Right lobe of liver (tissue), 6 donors: ENCODE results near the gene LANCL3. TPM values are rescaled to one million over a fixed set of nuclear protein-coding genes. Genes with fewer than 3 reads are reported as not detected.
A peak's percentile ranks its signal among the peaks of the same experiment; 100 is the strongest.
"Not testable (repeated sequence)": the region's sequence is repeated elsewhere in the genome, so short reads cannot be mapped to it uniquely, and the experiment has no call there.

ENCODE experiments used
- ATAC-seq, 4 donors: fragments of 200-7000 bp; cut with Tn5 transposase; one replicate each; pipeline ENCODE4 v1.9.1; 2020; ENCODE audit warnings: mild to moderate bottlenecking in 4 of 4, moderate library complexity in 4 of 4
- DNase-seq, 3 donors: peaks; one replicate each; pipeline ENCODE4 v3.0.0-alpha.2; 2020
- H3K27ac ChIP-seq, 3 donors: fragments of 200-600 bp; one replicate each; pipeline ENCODE4 v1.8.0; 2022
- H3K27me3 ChIP-seq, 2 donors: fragments of 200-600 bp; one replicate each; pipeline ENCODE4 v1.8.0; 2022
- H3K36me3 ChIP-seq, 4 donors: fragments of 200-600 bp; sonication (generic) in 1 of 4; one replicate each; pipeline versions ENCODE4 v1.5.1 to v1.8.0; 2017 to 2022; ENCODE audit warnings: control low read depth in 1 of 4
- H3K4me1 ChIP-seq, 4 donors: fragments of 200-600 bp; sonication (generic) in 1 of 4; one replicate each; pipeline versions ENCODE4 v1.5.1 to v1.8.0; 2017 to 2022; ENCODE audit warnings: control low read depth in 1 of 4
- H3K4me3 ChIP-seq, 3 donors: fragments of 200-600 bp; one replicate each; pipeline ENCODE4 v1.8.0; 2022
- H3K9me3 ChIP-seq, 4 donors: fragments of 200-600 bp; sonication (generic) in 1 of 4; one replicate each; pipeline versions ENCODE4 v1.5.1 to v1.8.0; 2017 to 2022; ENCODE audit warnings: control low read depth in 1 of 4
- CTCF ChIP-seq, 4 donors: fragments of 200-600 bp in 3 of 4; fragments of 450-650 bp in 1 of 4; IDR thresholded peaks; one replicate each; pipeline versions ENCODE4 v1.5.1 to v1.8.0; 2016 to 2022; ENCODE audit warnings: antibody characterized with exemption in 4 of 4, mild to moderate bottlenecking in 2 of 4
- POLR2A ChIP-seq: fragments of 450-650 bp; IDR thresholded peaks from one replicate; pipeline ENCODE4 v1.6.1; 2017; ENCODE audit warnings: antibody characterized with exemption, mild to moderate bottlenecking
- WGBS: methylation state at CpG from one replicate; pipeline ENCODE4 v1.1.6; 2018; ENCODE audit warnings: low coverage, low lambda C conversion rate; ENCODE audit not compliant: insufficient coverage; ENCODE audit errors: missing lambda C conversion rate; 5-methylcytosine and 5-hydroxymethylcytosine counted together
- intact Hi-C, 2 donors: fragments of 100-400 bp; cut with DNase I; formaldehyde crosslinking; loops; one replicate each; pipeline versions ENCODE4 v1.11.2 to v1.14.1; 2022
- long read RNA-seq: library from polyadenylated mRNA; unstranded; transcript quantifications from one replicate; pipeline ENCODE4 v2.0.0, GENCODE V29; 2019
- total RNA-seq, 6 experiments: library from RNA; depleted of rRNA in 2 of 6; stranded (reverse); fragments of >200 nt in 2 of 6; fragmentation: NEBNext Ultra II Directional in 3 of 6; extraction: Animal tissue kit (Norgen Biotek cat#: 25700) in 3 of 6; gene quantifications; one replicate each; pipeline versions ENCODE4 v1.1.0 to v1.2.4, GENCODE V29; 2016 to 2023
- donor health status: DM: no; HTN: yes; CAD: no.
- donor health status: DM: no; HTN: no; CAD: no.
- donor health status: DM: no; HTN: no; CAD: no.
- donor health status: DM: no; HTN: yes; CAD: no.
- donor health status: DM: no; HTN: yes; CAD: no.

The LANCL3 gene
- total RNA-seq = under 1 TPM in 3 of 6 experiments, not detected in 3; 0.02 to 0.10 (median 0.07) TPM
- long read RNA-seq = 0 reads

- DNase-seq (peak in 2 of 3 donors; percentile 26 to 42), ATAC-seq (peak; percentile 41 to 62 (median 53))
- WGBS = 27% methylated on average over 10 of the region's 68 CpGs
- H3K27ac ChIP-seq, H3K27me3 ChIP-seq, intact Hi-C loops, H3K4me1 ChIP-seq, H3K9me3 ChIP-seq, H3K36me3 ChIP-seq: not testable (repeated sequence)
- peak within 1 kb of the TSS; percentile 1 to 26 (median 16) for H3K4me3 ChIP-seq
Observed at GRCh38 chrX:37571426-37572107, at the start of gene LANCL3. Gene LANCL3, plus strand, starts transcription at chrX:37571661. Its CDS starts 210 bp downstream, at chrX:37571871.

GRCh38 chrX:37523673-37524072, 47.8 kb upstream of the LANCL3 start:
- H3K27me3 ChIP-seq, H3K36me3 ChIP-seq, DNase-seq, H3K27ac ChIP-seq, H3K4me1 ChIP-seq, intact Hi-C loops, ATAC-seq, H3K9me3 ChIP-seq, H3K4me3 ChIP-seq: not testable (repeated sequence)
- 53% methylated on average over 3 of the region's 3 CpGs for WGBS

- no peak overlapping the region for H3K27ac ChIP-seq
- H3K36me3 ChIP-seq = no peaks in the 10 kb centered on the region
- no peak overlapping the region for H3K4me3 ChIP-seq
- no peaks in the 10 kb centered on the region for H3K27me3 ChIP-seq
- 63% methylated on average over 8 of the region's 11 CpGs for WGBS
- ATAC-seq (no peak), DNase-seq (no peak)
- H3K9me3 ChIP-seq = no peaks in the 10 kb centered on the region
- intact Hi-C loops = no loop called here
- no peaks in the 10 kb centered on the region for H3K4me1 ChIP-seq
- no peak for TF ChIP-seq CTCF (IDR thresholded peaks at IDR 0.05)
- TF ChIP-seq POLR2A = no peak
Observed at GRCh38 chrX:37541991-37542390, 29.5 kb upstream of the LANCL3 start.

- intact Hi-C loops = no loop called here
- Histone ChIP-seq H3K27ac (no peak overlapping the region), H3K4me3 (no peak overlapping the region), H3K27me3 (no peaks in the 10 kb centered on the region), H3K36me3 (no peaks in the 10 kb centered on the region), H3K4me1 (no peaks in the 10 kb centered on the region), H3K9me3 (no peaks in the 10 kb centered on the region)
- no peak for DNase-seq
- WGBS = 40% methylated on average over 1 of the region's 15 CpGs
- no peak for ATAC-seq
- TF ChIP-seq CTCF (IDR thresholded peaks at IDR 0.05) (no peak), POLR2A (no peak)
Observed at GRCh38 chrX:37542791-37543190, 28.7 kb upstream of the LANCL3 start.

GRCh38 chrX:37543324-37543723, 28.1 kb upstream of the LANCL3 start:
- no peak overlapping the region for H3K4me3 ChIP-seq
- no peaks in the 10 kb centered on the region for H3K36me3 ChIP-seq
- no peak overlapping the region for H3K27ac ChIP-seq
- TF ChIP-seq POLR2A (no peak), CTCF (IDR thresholded peaks at IDR 0.05) (no peak)
- WGBS = no CpG with 5 or more reads among the region's 23 CpGs
- no peaks in the 10 kb centered on the region for H3K9me3 ChIP-seq
- intact Hi-C loops = no loop called here
- no peaks in the 10 kb centered on the region for H3K27me3 ChIP-seq
- DNase-seq = no peak
- H3K4me1 ChIP-seq = no peaks in the 10 kb centered on the region
- ATAC-seq = no peak

GRCh38 chrX:37544531-37544930, 26.9 kb upstream of the LANCL3 start:
- DNase-seq, H3K4me3 ChIP-seq, H3K36me3 ChIP-seq, H3K9me3 ChIP-seq, H3K27me3 ChIP-seq, ATAC-seq, H3K4me1 ChIP-seq, H3K27ac ChIP-seq, intact Hi-C loops: not testable (repeated sequence)
- 100% methylated on average over 1 of the region's 1 CpG for WGBS
